A549 (cell line): ENCODE results near the gene TDRD12.

ENCODE experiments used
- CBX8 ChIP-seq: fragments of 200-600 bp; sonication (generic); IDR thresholded peaks from 2 replicates; pipeline ENCODE4 v1.6.1; 2016
- CHD2 ChIP-seq: fragments of 150-350 bp; IDR thresholded peaks from 2 replicates; pipeline ENCODE4 v1.6.1; 2014; ENCODE audit warnings: low read length; ENCODE audit not compliant: partially characterized antibody
- CHD4 ChIP-seq: fragments of 200-600 bp; sonication (generic); IDR thresholded peaks from 2 replicates; pipeline ENCODE4 v1.6.1; 2016; ENCODE audit warnings: antibody characterized with exemption, mild to moderate bottlenecking, borderline replicate concordance
- CTCF ChIP-seq: fragments of >200 bp; sonication (Bioruptor Twin); formaldehyde crosslinking; IDR thresholded peaks from 3 replicates; pipeline ENCODE4 v1.5.1; 2016
- EHF ChIP-seq: fragments of 250-450 bp; sonication (Bioruptor Pico); IDR thresholded peaks from 2 replicates; pipeline ENCODE4 v1.5.0; 2020; ENCODE audit warnings: mild to moderate bottlenecking
- EP300 ChIP-seq, 2 experiments: fragments of >200 bp; sonication (Bioruptor Twin); formaldehyde crosslinking; IDR thresholded peaks; 2 replicates in 1 of 2; 3 replicates in 1 of 2; pipeline ENCODE4 v1.6.1; 2016 to 2017
- ESRRA ChIP-seq: fragments of 150-350 bp; IDR thresholded peaks from 2 replicates; pipeline ENCODE4 v1.6.1; 2014; ENCODE audit warnings: mild to moderate bottlenecking, low read length, borderline replicate concordance
- KDM5A ChIP-seq: fragments of 200-600 bp; sonication (generic); IDR thresholded peaks from 2 replicates; pipeline ENCODE4 v1.6.1; 2016; ENCODE audit warnings: antibody characterized with exemption, mild to moderate bottlenecking
- NFE2L2 ChIP-seq: fragments of 150-350 bp; conservative IDR thresholded peaks from 2 replicates; pipeline ENCODE4 v1.6.1; 2014; ENCODE audit warnings: low read length
- POLR2A ChIP-seq: IDR thresholded peaks from 2 replicates; pipeline ENCODE4 v1.6.1; 2012; ENCODE audit warnings: mild to moderate bottlenecking, low read length
- RFX5 ChIP-seq: fragments of 450-650 bp; IDR thresholded peaks from 2 replicates; pipeline ENCODE4 v1.7.1; 2014; ENCODE audit warnings: antibody characterized with exemption, mild to moderate bottlenecking, moderate library complexity
- SREBF2 ChIP-seq: fragments of 450-650 bp; IDR thresholded peaks from 2 replicates; pipeline ENCODE4 v1.6.1; 2014; ENCODE audit warnings: mild to moderate bottlenecking, moderate library complexity
- ZNF302 ChIP-seq: fragments of 250-450 bp; sonication (Bioruptor Pico); IDR thresholded peaks from 2 replicates; pipeline ENCODE4 v1.9.0; 2021; ENCODE audit warnings: inconsistent platforms, mild to moderate bottlenecking, moderate library complexity
- TF ChIP-seq, protein P1 (sequence below): fragments of 200-600 bp; sonication (generic); IDR thresholded peaks from 2 replicates; pipeline ENCODE4 v1.6.1; 2016; ENCODE audit warnings: antibody characterized with exemption, mild to moderate bottlenecking, moderate library complexity

- TF ChIP-seq, protein P1, sequence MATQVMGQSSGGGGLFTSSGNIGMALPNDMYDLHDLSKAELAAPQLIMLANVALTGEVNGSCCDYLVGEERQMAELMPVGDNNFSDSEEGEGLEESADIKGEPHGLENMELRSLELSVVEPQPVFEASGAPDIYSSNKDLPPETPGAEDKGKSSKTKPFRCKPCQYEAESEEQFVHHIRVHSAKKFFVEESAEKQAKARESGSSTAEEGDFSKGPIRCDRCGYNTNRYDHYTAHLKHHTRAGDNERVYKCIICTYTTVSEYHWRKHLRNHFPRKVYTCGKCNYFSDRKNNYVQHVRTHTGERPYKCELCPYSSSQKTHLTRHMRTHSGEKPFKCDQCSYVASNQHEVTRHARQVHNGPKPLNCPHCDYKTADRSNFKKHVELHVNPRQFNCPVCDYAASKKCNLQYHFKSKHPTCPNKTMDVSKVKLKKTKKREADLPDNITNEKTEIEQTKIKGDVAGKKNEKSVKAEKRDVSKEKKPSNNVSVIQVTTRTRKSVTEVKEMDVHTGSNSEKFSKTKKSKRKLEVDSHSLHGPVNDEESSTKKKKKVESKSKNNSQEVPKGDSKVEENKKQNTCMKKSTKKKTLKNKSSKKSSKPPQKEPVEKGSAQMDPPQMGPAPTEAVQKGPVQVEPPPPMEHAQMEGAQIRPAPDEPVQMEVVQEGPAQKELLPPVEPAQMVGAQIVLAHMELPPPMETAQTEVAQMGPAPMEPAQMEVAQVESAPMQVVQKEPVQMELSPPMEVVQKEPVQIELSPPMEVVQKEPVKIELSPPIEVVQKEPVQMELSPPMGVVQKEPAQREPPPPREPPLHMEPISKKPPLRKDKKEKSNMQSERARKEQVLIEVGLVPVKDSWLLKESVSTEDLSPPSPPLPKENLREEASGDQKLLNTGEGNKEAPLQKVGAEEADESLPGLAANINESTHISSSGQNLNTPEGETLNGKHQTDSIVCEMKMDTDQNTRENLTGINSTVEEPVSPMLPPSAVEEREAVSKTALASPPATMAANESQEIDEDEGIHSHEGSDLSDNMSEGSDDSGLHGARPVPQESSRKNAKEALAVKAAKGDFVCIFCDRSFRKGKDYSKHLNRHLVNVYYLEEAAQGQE = no peak
- TF ChIP-seq ZNF302 (CRISPR knock-in tag) (no peak), NFE2L2 (no peak), EP300 (IDR thresholded peaks at IDR 0.05) (no peak), CTCF (no peak), CHD4 (no peak), POLR2A (no peak), ESRRA (no peak), KDM5A (no peak), SREBF2 (no peak), CHD2 (no peak), EHF (CRISPR knock-in tag) (no peak), RFX5 (no peak), CBX8 (no peak)
Measured at GRCh38 chr19:32773126-32773525, 53.6 kb downstream of the TDRD12 start.
